ENCODE results near the gene CFAP221. TPM values are rescaled to one million over a fixed set of nuclear protein-coding genes. Genes with fewer than 3 reads are reported as not detected.

The CFAP221 gene
- total RNA-seq, 2 experiments from 2014 or later = not detected

DNA sequence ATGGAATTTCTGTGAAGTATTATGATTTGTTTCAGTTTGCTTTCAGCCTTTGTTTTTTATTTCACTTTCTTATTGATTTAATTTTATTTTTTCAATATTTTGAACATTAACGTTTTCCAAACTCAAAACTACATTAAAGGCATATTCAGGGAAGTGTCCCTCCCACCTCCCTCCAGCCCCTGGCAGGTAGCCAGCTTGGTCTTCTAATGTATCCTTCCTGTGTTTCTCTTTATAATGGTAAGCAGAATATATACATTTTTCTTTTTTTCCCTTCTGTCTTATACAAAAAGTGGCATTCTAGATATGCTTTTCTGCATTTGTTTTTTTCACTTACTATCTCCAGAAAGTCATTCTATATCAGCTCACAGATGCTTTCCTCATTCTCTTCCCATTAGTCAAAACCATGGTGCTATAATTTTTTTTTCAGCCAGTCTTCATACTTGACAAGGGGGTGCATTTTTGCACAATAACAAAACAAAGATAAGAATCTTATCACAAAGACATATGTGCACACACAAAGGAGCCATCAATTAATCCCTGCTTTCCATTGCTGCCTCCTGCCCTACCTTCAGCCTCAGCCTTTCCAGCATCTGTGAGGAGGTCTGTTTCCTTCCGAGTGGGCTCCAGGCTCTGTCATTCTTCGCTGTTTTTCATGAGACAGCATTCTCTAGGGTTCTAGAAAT, 101.1 kb downstream of the CFAP221 start:
- ChIA-PET POLR2A (interaction anchor here (0.6 kb wide), 1 partner anchor 530 kb away, joined by 4 read pairs; no protein-coding TSS in a partner anchor), CTCF (no interaction called here)
- intact Hi-C loops (cut with DNase I, micrococcal nuclease) = loop anchor here in 1 of 2 experiments (10.0 kb wide), 1 partner anchor 669 kb away; no protein-coding TSS in a partner anchor
- Histone ChIP-seq H3K4me1 (ENCODE audit: insufficient read depth, low read length) (peaks cover 4% of the 10 kb centered on the region), H3K36me3 (ENCODE audit: insufficient read depth, low read length) (no peaks in the 10 kb centered on the region), H3K4me3 (ENCODE audit: low read length) (no peak overlapping the region), H3K27ac (ENCODE audit: low read depth in 1 of 2, low read length in 2 of 2) (no peak overlapping the region), H3K27me3 (ENCODE audit: control insufficient read depth in 1 of 2, insufficient read depth in 2 of 2, low read length in 2 of 2) (peaks cover 0 to 6% of the 10 kb centered on the region in 2 experiments), H3K9me3 (ENCODE audit: control insufficient read depth in 1 of 2, insufficient read depth in 1 of 2, low read length in 2 of 2) (peaks cover 6 to 10% of the 10 kb centered on the region in 2 experiments)
- TF ChIP-seq, protein P1, sequence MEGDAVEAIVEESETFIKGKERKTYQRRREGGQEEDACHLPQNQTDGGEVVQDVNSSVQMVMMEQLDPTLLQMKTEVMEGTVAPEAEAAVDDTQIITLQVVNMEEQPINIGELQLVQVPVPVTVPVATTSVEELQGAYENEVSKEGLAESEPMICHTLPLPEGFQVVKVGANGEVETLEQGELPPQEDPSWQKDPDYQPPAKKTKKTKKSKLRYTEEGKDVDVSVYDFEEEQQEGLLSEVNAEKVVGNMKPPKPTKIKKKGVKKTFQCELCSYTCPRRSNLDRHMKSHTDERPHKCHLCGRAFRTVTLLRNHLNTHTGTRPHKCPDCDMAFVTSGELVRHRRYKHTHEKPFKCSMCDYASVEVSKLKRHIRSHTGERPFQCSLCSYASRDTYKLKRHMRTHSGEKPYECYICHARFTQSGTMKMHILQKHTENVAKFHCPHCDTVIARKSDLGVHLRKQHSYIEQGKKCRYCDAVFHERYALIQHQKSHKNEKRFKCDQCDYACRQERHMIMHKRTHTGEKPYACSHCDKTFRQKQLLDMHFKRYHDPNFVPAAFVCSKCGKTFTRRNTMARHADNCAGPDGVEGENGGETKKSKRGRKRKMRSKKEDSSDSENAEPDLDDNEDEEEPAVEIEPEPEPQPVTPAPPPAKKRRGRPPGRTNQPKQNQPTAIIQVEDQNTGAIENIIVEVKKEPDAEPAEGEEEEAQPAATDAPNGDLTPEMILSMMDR (IDR thresholded peaks at IDR 0.05) = no peak
- ATAC-seq (ENCODE audit: poor library complexity) (no peak), DNase-seq (no peak)
- no peak overlapping the region for H3K4me3 Mint-ChIP-seq
- H3K36me3 Mint-ChIP-seq (ENCODE audit: low read depth) = no peaks in the 10 kb centered on the region
- peaks cover 5% of the 10 kb centered on the region for H3K4me1 Mint-ChIP-seq (ENCODE audit: low read depth)
- H3K27ac Mint-ChIP-seq = no peak overlapping the region
- H3K27me3 Mint-ChIP-seq = peaks cover 20% of the 10 kb centered on the region
- H3K9me3 Mint-ChIP-seq = no peaks in the 10 kb centered on the region

DNA sequence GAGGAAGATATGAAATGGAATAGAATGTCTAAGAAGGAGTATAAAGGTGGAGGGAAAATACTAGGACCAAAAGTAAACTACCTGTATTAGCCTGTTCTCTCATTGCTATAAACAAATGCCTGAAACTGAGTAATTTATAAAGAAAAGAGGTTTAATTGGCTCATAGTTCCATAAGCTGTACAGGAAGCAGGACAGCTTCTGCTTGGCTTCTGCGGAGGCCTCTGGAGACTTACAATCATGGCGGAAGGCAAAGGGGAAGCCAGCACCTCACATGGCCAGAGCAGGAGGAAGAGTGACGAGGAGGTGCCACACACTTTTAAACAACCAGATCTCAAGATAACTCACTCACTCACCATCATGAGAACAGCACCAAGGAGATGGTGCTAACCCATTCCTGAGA, 101.9 kb downstream of the CFAP221 start:
- peaks cover 4% of the 10 kb centered on the region for H3K4me1 ChIP-seq (ENCODE audit: insufficient read depth, low read length)
- Mint-ChIP-seq H3K27ac (no peak overlapping the region), H3K9me3 (no peaks in the 10 kb centered on the region), H3K4me3 (no peak overlapping the region), H3K27me3 (peaks cover 23% of the 10 kb centered on the region), H3K4me1 (ENCODE audit: low read depth) (peaks cover 5% of the 10 kb centered on the region), H3K36me3 (ENCODE audit: low read depth) (no peaks in the 10 kb centered on the region)
- CTCF ChIA-PET = no interaction called here
- intact Hi-C loops (cut with DNase I, micrococcal nuclease) = loop anchor here in 1 of 2 experiments (10.0 kb wide), 1 partner anchor 669 kb away; no protein-coding TSS in a partner anchor
- POLR2A ChIA-PET = no interaction called here
- H3K9me3 ChIP-seq (ENCODE audit: control insufficient read depth in 1 of 2, insufficient read depth in 1 of 2, low read length in 2 of 2) = peaks cover 6 to 10% of the 10 kb centered on the region in 2 experiments
- no peak for ATAC-seq (ENCODE audit: poor library complexity)
- peaks cover 0 to 6% of the 10 kb centered on the region in 2 experiments for H3K27me3 ChIP-seq (ENCODE audit: control insufficient read depth in 1 of 2, insufficient read depth in 2 of 2, low read length in 2 of 2)
- DNase-seq = no peak
- H3K27ac ChIP-seq (ENCODE audit: low read depth in 1 of 2, low read length in 2 of 2) = no peak overlapping the region
- TF ChIP-seq, protein P1 (IDR thresholded peaks at IDR 0.05) = no peak
- H3K4me3 ChIP-seq (ENCODE audit: low read length) = no peak overlapping the region
- no peaks in the 10 kb centered on the region for H3K36me3 ChIP-seq (ENCODE audit: insufficient read depth, low read length)

DNA sequence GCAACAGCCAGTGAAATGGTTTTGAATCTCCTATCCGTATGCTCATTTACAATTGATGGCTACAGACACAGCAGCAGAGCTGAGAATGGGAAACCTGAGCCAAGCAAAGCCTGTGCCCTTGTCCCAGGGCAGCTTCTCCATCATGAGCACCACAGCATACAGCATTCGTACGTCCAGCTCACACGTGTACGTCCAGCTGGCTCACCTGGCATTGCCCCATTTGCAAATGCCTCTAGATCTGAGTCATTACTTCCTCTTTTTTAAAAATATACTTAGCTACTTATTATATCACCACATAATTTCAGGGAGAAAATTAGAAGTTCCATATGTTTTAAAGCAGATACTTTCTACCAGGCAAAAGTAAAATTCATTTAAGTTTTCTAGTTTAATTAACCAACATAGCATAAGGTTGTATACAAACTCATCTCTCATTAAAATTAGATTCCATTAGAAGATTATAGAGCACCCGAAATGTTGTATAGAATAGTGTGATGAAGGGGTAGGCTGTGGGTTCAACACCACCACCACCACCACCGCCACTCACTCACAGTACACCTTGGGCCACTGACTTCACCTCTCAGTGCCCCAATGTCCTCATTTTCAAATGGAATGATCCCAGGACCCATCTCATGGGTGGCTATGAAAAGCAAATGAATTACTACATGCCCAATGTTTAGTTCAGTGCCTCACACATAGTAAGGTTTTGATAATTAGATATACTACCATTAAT, 103.4 kb downstream of the CFAP221 start:
- Histone ChIP-seq H3K4me1 (ENCODE audit: insufficient read depth, low read length) (no peaks in the 10 kb centered on the region), H3K27ac (ENCODE audit: low read depth in 1 of 2, low read length in 2 of 2) (no peak overlapping the region), H3K36me3 (ENCODE audit: insufficient read depth, low read length) (no peaks in the 10 kb centered on the region), H3K27me3 (ENCODE audit: control insufficient read depth in 1 of 2, insufficient read depth in 2 of 2, low read length in 2 of 2) (peaks cover 0 to 6% of the 10 kb centered on the region in 2 experiments), H3K4me3 (ENCODE audit: low read length) (no peak overlapping the region), H3K9me3 (ENCODE audit: control insufficient read depth in 1 of 2, insufficient read depth in 1 of 2, low read length in 2 of 2) (peaks cover 6 to 10% of the 10 kb centered on the region in 2 experiments)
- no peak overlapping the region for H3K4me3 Mint-ChIP-seq
- peaks cover 31% of the 10 kb centered on the region for H3K27me3 Mint-ChIP-seq
- TF ChIP-seq, protein P1 (IDR thresholded peaks at IDR 0.05) = no peak
- intact Hi-C loops (cut with DNase I, micrococcal nuclease) = loop anchor here in 1 of 2 experiments (10.0 kb wide), 1 partner anchor 667 kb away; no protein-coding TSS in a partner anchor
- ChIA-PET CTCF (no interaction called here), POLR2A (interaction anchor here (0.5 kb wide), 1 partner anchor 14 kb away, joined by 3 read pairs; no protein-coding TSS in a partner anchor)
- DNase-seq = no peak
- no peak overlapping the region for H3K27ac Mint-ChIP-seq
- no peak for ATAC-seq (ENCODE audit: poor library complexity)
- H3K36me3 Mint-ChIP-seq (ENCODE audit: low read depth) = no peaks in the 10 kb centered on the region
- no peaks in the 10 kb centered on the region for H3K4me1 Mint-ChIP-seq (ENCODE audit: low read depth)
- H3K9me3 Mint-ChIP-seq = no peaks in the 10 kb centered on the region

Measured in CD4-positive, alpha-beta T cell (primary cell).